ENCODE results near the gene BLOC1S6. TPM values are rescaled to one million over a fixed set of nuclear protein-coding genes. Genes with fewer than 3 reads are reported as not detected.
A peak's percentile ranks its signal among the peaks of the same experiment; 100 is the strongest.

BLOC1S6 gene
- total and polyA plus RNA-seq, 9 of the 15 experiments (the other 6 are each of a cell fraction or from before 2014, with no cell fraction given) = 18.2 to 72.4 (median 38.4) TPM

DNA sequence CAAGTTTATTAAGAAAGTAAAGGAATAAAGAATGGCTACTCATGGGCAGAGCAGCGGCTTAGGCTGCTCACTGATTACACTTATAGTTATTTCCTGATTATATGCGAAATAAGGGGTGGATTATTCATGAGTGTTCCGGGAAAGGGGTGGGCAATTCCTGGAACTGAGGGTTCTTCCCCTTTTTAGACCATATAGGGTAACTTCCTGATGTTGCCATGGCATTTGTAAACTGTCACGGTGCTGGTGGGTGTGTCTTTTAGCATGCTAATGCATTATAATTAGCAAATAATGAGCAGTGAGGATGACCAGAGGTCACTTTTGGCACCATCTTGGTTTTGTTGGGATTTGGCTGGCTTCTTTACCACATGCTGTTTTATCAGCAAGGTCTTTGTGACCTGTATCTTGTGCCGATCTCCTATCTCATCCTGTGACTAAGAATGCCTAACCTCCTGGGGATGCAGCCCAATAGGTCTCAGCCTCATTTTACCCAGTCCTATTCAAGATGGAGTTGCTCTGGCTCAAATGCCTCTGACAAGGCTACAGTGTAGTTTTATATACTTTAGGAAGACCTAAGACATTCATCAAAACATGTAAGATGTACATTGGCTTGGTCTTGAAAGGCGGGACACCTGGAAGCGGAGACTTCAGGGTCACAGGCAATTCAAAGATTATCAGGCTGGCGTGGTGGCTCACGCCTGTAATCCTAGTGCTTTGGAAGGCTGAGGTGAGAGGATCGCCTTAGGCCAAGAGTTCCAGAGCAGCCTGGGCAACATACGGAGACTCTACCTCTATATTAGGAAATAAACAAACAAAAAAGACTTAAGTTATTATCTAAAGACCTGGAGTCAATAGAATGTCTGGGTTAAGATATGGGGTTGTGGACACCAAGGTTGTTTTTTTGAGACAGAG is 3.2 kb upstream of the BLOC1S6 start (continued):
- TF ChIP-seq ZNF398 (CRISPR knock-in tag; IDR thresholded peaks at IDR 0.05) (peak; percentile 75; the same call in 1 of the 2 replicates), ZNF407 (IDR thresholded peaks at IDR 0.05; ENCODE audit: low read depth) (no peak), DEAF1 (CRISPR knock-in tag; IDR thresholded peaks at IDR 0.05) (peak; percentile 60), ZNF785 (CRISPR knock-in tag; IDR thresholded peaks at IDR 0.05) (0 out of 2 replicates have a peak, but pooled peaks have one; percentile 55), MED1 (CRISPR knock-in tag; IDR thresholded peaks at IDR 0.05; ENCODE audit: borderline replicate concordance) (no peak), KLF13 (tag; IDR thresholded peaks at IDR 0.05; ENCODE audit: borderline replicate concordance, low read depth) (peak; percentile 98), NUFIP1 (IDR thresholded peaks at IDR 0.05; ENCODE audit: partially characterized antibody) (no peak), C11orf30 (IDR thresholded peaks at IDR 0.05; ENCODE audit: low read depth) (no peak), ZNF197 (CRISPR knock-in tag; IDR thresholded peaks at IDR 0.05; ENCODE audit: low read depth) (peak; percentile 99), PRPF4 (IDR thresholded peaks at IDR 0.05; ENCODE audit: insufficient read depth, low read depth, low read length, poor library complexity, severe bottlenecking) (no peak), SMAD4 (CRISPR knock-in tag; conservative IDR thresholded peaks at IDR 0.05) (peak; percentile 98), ZNF316 (IDR thresholded peaks at IDR 0.05) (no peak)
- TF ChIP-seq, protein P1, sequence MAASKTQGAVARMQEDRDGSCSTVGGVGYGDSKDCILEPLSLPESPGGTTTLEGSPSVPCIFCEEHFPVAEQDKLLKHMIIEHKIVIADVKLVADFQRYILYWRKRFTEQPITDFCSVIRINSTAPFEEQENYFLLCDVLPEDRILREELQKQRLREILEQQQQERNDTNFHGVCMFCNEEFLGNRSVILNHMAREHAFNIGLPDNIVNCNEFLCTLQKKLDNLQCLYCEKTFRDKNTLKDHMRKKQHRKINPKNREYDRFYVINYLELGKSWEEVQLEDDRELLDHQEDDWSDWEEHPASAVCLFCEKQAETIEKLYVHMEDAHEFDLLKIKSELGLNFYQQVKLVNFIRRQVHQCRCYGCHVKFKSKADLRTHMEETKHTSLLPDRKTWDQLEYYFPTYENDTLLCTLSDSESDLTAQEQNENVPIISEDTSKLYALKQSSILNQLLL (CRISPR knock-in tag; IDR thresholded peaks at IDR 0.05; ENCODE audit: borderline replicate concordance) = no peak

All from K562 (cell line).